ENCODE results near the gene NEURL1.

The NEURL1 gene

GRCh38 chr10:103455235-103455634 is 38.3 kb upstream of the NEURL1 start:
- H3K4me3 ChIP-seq (ENCODE audit: low read depth, low read length) = no peak overlapping the region
- no peak for TF ChIP-seq CTCF (IDR thresholded peaks at IDR 0.05; ENCODE audit: low read depth, low read length)

- no peak overlapping the region for H3K4me3 ChIP-seq (ENCODE audit: low read depth, low read length)
- no peak for TF ChIP-seq CTCF (IDR thresholded peaks at IDR 0.05; ENCODE audit: low read depth, low read length)
Measured at GRCh38 chr10:103456074-103456660, 37.3 kb upstream of the NEURL1 start.

- TF ChIP-seq CTCF (IDR thresholded peaks at IDR 0.05; ENCODE audit: low read depth, low read length) = no peak
- H3K4me3 ChIP-seq (ENCODE audit: low read depth, low read length) = no peak overlapping the region
Measured at GRCh38 chr10:103457176-103457712, 36.3 kb upstream of the NEURL1 start.

GRCh38 chr10:103457896-103458583 is 35.5 kb upstream of the NEURL1 start:
- no peak overlapping the region for H3K4me3 ChIP-seq (ENCODE audit: low read depth, low read length)
- TF ChIP-seq CTCF (IDR thresholded peaks at IDR 0.05; ENCODE audit: low read depth, low read length) = no peak

- no peak for TF ChIP-seq CTCF (IDR thresholded peaks at IDR 0.05; ENCODE audit: low read depth, low read length)
- H3K4me3 ChIP-seq (ENCODE audit: low read depth, low read length) = no peak within 1 kb of the TSS
Measured at GRCh38 chr10:103458720-103459119, 34.8 kb upstream of the NEURL1 start, which contains the start of gene CALHM1. Gene CALHM1, minus strand, starts transcription at chr10:103458900. Its CDS starts 149 bp downstream, at chr10:103458751.

GRCh38 chr10:103459615-103460014 is 33.9 kb upstream of the NEURL1 start:
- no peak overlapping the region for H3K4me3 ChIP-seq (ENCODE audit: low read depth, low read length)
- TF ChIP-seq CTCF (IDR thresholded peaks at IDR 0.05; ENCODE audit: low read depth, low read length) = no peak

- TF ChIP-seq CTCF (IDR thresholded peaks at IDR 0.05; ENCODE audit: low read depth, low read length) = no peak
- H3K4me3 ChIP-seq (ENCODE audit: low read depth, low read length) = no peak overlapping the region
Measured at GRCh38 chr10:103463499-103463898, 30.0 kb upstream of the NEURL1 start.

Measured in WI38 (cell line).